Renal cortex interstitium (tissue), 15 donors: ENCODE data around the gene CCNC. TPM values are rescaled to one million over a fixed set of nuclear protein-coding genes. Genes with fewer than 3 reads are reported as not detected.
A peak's percentile ranks its signal among the peaks of the same experiment; 100 is the strongest.

Source experiments
- DNase-seq, 11 donors: peaks; one replicate each; pipeline ENCODE4 v3.0.0-alpha.2; 2013; ENCODE audit warnings: low read depth in 9 of 11, low spot score in 4 of 11; ENCODE audit errors: extremely low read depth in 1 of 11
- long read RNA-seq, 16 experiments: transcript quantifications; one replicate each; lab custom pipeline, GENCODE V29; 2026
- polyA plus RNA-seq, 3 donors: library from polyadenylated mRNA; unstranded; fragments of 120-200 nt; gene quantifications; one replicate each; pipeline ENCODE4 v1.2.1, GENCODE V29; 2013; ENCODE audit not compliant: insufficient read length in 3 of 3

The CCNC gene
- 10 to 100 TPM; 68.9 to 96.2 (median 85.9) TPM for polyA plus RNA-seq
- long read RNA-seq, donor 1, transcript CCNC-210 (12 exons, 2,473 nt) = major isoform, 17 of 22 reads
- long read RNA-seq, donor 1, partial matches to known transcripts = 0 of 22 reads
- long read RNA-seq, donor 1, other reads (novel, unspliced or antisense) = 0 of 22 reads
- long read RNA-seq, donor 2, transcript CCNC-210 (12 exons, 2,473 nt) = major isoform, 7 of 8 reads
- long read RNA-seq, donor 2, partial matches to known transcripts = 0 of 8 reads
- long read RNA-seq, donor 2, other reads (novel, unspliced or antisense) = 0 of 8 reads
- long read RNA-seq, donor 3, transcript CCNC-210 (12 exons, 2,473 nt) = major isoform, 30 of 34 reads
- long read RNA-seq, donor 3, partial matches to known transcripts = 0 of 34 reads
- long read RNA-seq, donor 3, other reads (novel, unspliced or antisense) = 0 of 34 reads
- long read RNA-seq, donor 4, transcript CCNC-210 (12 exons, 2,473 nt) = major isoform, 18 of 25 reads
- long read RNA-seq, donor 4, partial matches to known transcripts = 0 of 25 reads
- long read RNA-seq, donor 4, other reads (novel, unspliced or antisense) = 0 of 25 reads
- long read RNA-seq, donor 5 = 0 reads
- long read RNA-seq, donor 6, transcript CCNC-210 (12 exons, 2,473 nt) = major isoform, 20 of 22 reads
- long read RNA-seq, donor 6, partial matches to known transcripts = 0 of 22 reads
- long read RNA-seq, donor 6, other reads (novel, unspliced or antisense) = 0 of 22 reads
- long read RNA-seq, donor 7, transcript CCNC-210 (12 exons, 2,473 nt) = major isoform, 23 of 30 reads
- long read RNA-seq, donor 7, partial matches to known transcripts = 0 of 30 reads
- long read RNA-seq, donor 7, other reads (novel, unspliced or antisense) = 0 of 30 reads
- long read RNA-seq, donor 8 = 0 reads
- long read RNA-seq, donor 9, transcript CCNC-210 (12 exons, 2,473 nt) = major isoform, 15 of 17 reads
- long read RNA-seq, donor 9, partial matches to known transcripts = 0 of 17 reads
- long read RNA-seq, donor 9, other reads (novel, unspliced or antisense) = 0 of 17 reads
- long read RNA-seq, donor 10, transcript CCNC-210 (12 exons, 2,473 nt) = major isoform, 7 of 11 reads
- long read RNA-seq, donor 10, partial matches to known transcripts = 0 of 11 reads
- long read RNA-seq, donor 10, other reads (novel, unspliced or antisense) = 0 of 11 reads
- long read RNA-seq, donor 11, transcript CCNC-210 (12 exons, 2,473 nt) = major isoform, 17 of 18 reads
- long read RNA-seq, donor 11, partial matches to known transcripts = 0 of 18 reads
- long read RNA-seq, donor 11, other reads (novel, unspliced or antisense) = 0 of 18 reads
- long read RNA-seq, donor 12, transcript CCNC-210 (12 exons, 2,473 nt) = major isoform, 12 of 14 reads
- long read RNA-seq, donor 12, partial matches to known transcripts = 0 of 14 reads
- long read RNA-seq, donor 12, other reads (novel, unspliced or antisense) = 0 of 14 reads
- long read RNA-seq, donor 13 = 0 reads
- long read RNA-seq, donor 14, transcript CCNC-210 (12 exons, 2,473 nt) = major isoform, 13 of 17 reads
- long read RNA-seq, donor 14, partial matches to known transcripts = 0 of 17 reads
- long read RNA-seq, donor 14, other reads (novel, unspliced or antisense) = 0 of 17 reads
- long read RNA-seq, donor 15, transcript CCNC-210 (12 exons, 2,473 nt) = major isoform, 8 of 11 reads
- long read RNA-seq, donor 15, partial matches to known transcripts = 0 of 11 reads
- long read RNA-seq, donor 15, other reads (novel, unspliced or antisense) = 0 of 11 reads
- long read RNA-seq, donor 16, transcript CCNC-210 (12 exons, 2,473 nt) = major isoform, 36 of 50 reads
- long read RNA-seq, donor 16, partial matches to known transcripts = 0 of 50 reads
- long read RNA-seq, donor 16, other reads (novel, unspliced or antisense) = 0 of 50 reads

- DNase-seq = peak; percentile 86 to 96 (median 91)
Measured at GRCh38 chr6:99568103-99568933, at the start of gene CCNC. CCNC (minus strand) TSS chr6:99568660; CDS start chr6:99568527, 133 bp downstream.

GRCh38 chr6:99617131-99617530 is 48.7 kb upstream of the CCNC start:
- DNase-seq = no peak

GRCh38 chr6:99614430-99615186 is 46.1 kb upstream of the CCNC start:
- no peak for DNase-seq

- DNase-seq = no peak
Measured at GRCh38 chr6:99613705-99614429, 45.4 kb upstream of the CCNC start.

GRCh38 chr6:99613409-99613704 is 44.9 kb upstream of the CCNC start:
- DNase-seq = no peak

- DNase-seq = no peak
Measured at GRCh38 chr6:99612551-99613408, 44.3 kb upstream of the CCNC start.

GRCh38 chr6:99611148-99611547 is 42.7 kb upstream of the CCNC start:
- no peak for DNase-seq

- DNase-seq = no peak
Measured at GRCh38 chr6:99609905-99610489, 41.5 kb upstream of the CCNC start.

GRCh38 chr6:99608886-99609482 is 40.5 kb upstream of the CCNC start:
- no peak for DNase-seq

- no peak for DNase-seq
Measured at GRCh38 chr6:99608059-99608885, 39.8 kb upstream of the CCNC start.

GRCh38 chr6:99607416-99608036 is 39.1 kb upstream of the CCNC start:
- no peak for DNase-seq

GRCh38 chr6:99606656-99607415 is 38.4 kb upstream of the CCNC start, which contains the start of gene PRDM13:
PRDM13 (plus strand) TSS chr6:99606833; CDS start chr6:99607035, 202 bp downstream.
- DNase-seq = no peak
